ENCODE data around the gene CDH4.

The CDH4 gene

DNA sequence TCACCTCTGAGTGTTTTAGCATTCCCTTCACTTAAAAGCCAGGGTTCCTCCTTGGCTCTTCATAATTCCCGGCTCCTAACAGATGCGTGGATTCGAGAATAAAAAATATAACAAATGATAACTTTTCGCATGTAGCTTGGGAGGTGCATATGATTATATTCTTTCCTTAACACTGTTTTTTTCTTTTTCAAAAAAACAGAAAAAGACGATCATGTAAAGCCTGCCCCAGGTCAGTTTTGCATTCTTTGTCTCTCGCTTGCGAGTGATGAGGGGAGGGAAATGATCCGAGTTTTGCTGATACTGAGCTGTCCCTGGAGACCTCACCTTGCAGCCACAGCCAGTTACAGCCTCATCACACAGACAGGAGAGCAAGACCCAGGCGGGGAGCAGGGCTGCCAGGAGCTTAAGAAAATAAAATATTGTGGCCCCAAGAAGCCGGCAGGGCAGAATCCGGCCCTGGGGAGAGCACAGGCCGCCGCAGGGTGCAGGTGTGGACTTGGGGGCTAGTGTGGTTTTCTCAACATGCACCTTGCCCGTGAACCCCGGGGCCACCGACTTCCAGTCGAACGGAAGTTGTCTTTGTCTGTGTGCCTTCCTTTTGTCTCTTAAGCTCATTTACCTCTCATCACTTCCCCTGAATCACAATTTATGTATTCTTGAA lies 511.8 kb downstream of the CDH4 start:
- DNase-seq (ENCODE audit: low read depth in 2 of 2): no peak

DNA sequence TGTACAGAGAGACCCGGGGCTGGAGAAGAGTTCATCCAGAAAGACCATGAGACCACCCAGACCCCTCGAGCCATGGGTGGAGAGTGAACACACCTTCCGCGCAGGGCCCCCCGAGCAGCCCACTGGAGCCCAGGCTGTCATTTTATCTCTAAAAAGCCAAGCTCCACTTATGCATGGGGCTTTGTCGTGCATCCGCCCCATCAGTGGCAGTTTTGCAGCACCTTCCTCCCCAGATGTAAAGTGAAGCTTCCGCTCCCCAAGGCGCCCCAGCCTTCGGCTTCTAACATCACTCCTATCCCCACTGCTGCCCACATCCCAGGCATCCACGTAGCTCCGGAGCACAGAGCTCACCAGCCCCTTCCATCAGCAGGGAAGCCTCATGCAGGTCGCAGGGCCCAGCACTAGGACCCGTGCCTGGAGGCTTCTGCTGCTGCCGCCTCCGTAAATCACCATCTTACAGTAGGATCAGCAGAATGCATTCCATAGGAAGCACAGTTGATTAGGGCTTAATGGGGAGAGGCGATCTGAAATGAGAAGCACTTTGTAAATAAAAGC lies 512.5 kb downstream of the CDH4 start:
- no peak for DNase-seq (ENCODE audit: low read depth in 2 of 2)

DNA sequence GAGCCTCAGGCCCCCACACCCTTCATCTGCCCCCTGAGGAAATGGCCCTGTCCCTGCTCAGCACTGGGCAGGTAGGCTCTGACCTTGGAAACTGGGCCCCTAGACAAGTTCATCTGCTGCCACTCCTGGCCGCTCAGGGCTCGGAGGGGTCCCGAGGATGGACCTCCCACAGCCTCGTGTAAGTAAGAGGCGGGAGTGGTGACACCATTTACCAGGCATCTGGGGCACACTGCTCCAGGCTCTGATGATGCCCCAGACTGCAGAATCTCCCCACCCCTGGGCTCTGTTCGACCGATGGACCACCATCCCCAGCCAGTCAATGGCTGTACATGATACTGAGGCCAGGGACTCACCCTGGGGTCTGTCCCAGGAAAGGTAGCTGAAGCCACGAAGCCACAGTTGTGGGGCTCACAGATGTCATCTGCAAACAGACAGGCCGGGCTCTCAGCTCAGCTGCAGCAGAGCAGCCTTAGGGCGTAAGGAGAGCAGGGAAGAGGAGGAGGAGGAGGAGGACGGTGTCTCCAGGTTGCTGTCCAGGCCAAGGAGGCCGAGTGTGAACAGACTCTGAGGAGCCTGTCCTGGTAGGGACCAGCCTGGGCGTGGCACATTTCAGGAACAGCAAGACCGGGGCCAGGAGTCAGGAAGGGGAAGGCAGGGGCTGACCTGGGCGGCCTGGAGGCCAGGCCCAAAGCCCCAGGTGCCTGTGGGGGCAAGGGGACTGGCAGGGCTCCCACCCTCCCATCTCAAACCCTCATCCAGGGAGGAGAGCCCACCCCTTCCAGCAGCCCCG lies 513.2 kb downstream of the CDH4 start:
- no peak for DNase-seq (ENCODE audit: low read depth in 2 of 2)

DNA sequence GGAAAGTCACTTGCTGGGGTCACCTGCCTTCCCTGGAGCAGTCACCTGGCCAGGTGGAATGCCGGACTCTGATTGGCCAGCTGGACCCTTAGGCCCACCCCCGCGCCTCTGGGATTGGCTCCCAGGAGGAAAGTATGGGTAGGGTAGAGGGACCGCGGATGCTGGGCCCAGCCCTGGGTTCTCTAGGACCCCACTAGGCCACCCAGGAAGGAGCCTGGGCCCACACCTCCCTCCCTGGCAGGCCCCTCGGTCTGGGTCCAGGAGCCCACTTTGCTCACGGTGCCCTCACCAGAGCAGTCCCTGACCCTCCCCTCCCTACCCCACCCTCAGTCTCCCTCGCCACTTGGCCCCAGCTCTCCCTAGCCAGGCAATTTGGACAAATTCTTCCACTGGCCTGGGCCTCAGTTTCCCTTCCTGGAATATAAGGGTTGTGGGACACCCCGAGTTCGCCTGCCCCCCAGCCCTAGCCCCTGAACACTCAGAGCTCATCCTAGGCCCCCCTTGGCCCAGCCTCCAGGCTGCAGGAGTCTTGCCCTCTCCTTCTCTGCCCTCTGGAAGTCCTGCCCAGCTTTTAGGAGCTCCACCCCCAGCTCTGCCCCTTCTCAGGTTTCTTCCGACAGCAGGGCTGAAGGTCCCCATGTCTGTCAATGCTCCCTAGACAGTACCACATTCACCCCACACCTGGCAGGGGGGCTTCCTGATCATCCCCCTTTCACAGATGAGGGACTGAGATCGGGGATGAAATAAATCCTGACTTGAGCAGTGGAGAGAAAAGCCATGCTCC lies 514.0 kb downstream of the CDH4 start:
- no peak for DNase-seq (ENCODE audit: low read depth in 2 of 2)

DNA sequence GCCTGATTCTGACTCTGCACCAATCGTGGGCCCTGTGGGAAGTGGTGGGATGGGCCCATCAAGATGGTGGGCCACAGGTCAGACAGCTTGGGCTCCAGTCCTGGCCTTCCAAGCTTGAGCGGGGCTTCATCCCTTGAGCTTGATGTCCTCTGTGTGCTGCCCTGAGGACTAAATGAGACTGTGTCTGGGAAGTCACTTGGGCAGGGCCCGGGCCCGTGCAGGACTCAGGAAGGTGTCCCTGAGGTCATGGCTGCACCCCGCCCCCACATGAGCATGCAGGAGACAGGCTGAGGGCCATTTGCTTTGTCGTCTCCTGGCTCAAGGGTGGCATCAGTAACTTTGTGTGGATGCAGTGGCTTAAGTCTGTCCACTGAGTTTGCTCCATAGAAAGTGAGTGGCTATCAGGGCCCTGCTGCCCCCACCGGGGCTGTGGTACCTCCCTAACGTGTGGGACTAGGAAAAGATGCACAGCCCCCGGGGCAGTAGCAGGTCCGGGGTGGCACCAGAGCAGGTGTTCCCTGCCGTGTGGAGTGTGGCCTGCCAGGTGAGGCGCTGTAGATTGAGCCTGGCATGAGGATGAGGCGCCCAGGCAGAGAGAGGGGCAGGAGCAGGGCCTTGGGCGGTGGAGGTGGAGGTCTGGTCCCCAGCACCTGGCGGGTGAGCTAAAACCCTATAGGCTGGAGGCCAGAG lies 515.0 kb downstream of the CDH4 start:
- DNase-seq (ENCODE audit: low read depth in 2 of 2): no peak

DNA sequence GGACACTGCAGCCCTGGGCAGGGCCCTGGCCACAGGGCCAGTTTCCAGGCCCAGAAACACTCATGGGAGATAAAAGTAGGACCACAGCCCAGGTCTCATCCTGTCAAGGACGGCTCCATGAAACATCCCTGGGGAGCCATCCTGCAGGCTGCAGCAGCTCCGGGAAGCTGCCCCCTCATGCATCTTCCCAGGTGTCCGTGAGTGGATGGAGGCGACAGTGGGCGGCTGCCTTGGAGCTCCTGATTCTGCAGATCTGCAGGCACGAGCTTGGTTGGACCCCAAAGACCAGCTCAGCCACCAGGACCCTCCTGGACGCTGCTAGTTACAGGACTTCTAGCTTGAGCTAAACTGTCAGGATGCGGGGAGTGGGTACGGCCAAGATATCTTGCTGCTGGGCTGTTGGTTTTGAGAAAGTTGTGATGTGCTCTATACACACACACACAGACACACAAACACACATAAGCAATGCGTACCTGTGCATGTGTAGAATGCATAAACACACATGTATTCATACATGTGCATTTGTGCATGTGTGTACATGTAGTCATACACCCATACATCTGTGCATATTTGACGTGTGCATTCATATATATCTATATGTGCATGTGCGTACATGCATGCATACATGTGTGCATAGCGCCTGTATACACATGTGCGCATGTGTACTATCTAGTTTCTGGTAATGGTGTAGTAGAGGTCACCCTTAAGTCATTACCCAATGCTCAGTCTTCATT lies 515.9 kb downstream of the CDH4 start:
- DNase-seq (ENCODE audit: low read depth in 2 of 2): no peak

DNA sequence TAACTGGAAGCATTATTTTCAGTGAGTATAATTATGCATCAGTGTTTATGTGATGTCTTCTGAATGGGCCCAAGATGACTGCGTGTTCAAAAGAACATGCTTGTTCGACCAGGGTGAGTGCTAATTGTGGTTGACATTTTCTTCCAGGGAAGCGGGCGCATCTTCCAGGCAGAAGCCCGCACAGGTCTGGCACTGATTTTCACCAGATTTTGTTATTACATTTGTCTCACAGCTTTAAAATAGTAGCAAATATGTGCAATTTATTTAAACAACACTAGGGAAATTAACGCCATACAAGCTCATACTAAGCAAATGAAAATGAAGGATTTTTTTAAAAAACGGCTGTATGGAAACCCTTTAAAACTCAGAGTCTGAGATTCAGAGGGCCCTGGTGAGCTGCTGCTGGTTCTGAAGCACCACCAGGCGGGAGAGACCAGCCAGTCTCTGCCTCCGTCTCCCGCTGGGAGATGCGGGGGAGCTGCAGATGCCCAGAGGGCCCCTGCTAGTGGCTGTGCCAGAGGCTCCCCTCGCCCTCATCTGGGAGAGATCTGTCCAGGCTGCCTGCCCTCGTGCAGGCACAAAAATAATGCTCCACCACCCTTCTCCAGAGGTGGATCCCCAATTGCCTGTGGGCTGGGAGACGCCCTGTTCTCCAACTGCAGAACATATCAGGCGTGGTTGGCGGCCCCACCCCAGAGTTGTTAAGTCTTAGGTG lies 516.7 kb downstream of the CDH4 start:
- no peak for DNase-seq (ENCODE audit: low read depth in 2 of 2)

DNA sequence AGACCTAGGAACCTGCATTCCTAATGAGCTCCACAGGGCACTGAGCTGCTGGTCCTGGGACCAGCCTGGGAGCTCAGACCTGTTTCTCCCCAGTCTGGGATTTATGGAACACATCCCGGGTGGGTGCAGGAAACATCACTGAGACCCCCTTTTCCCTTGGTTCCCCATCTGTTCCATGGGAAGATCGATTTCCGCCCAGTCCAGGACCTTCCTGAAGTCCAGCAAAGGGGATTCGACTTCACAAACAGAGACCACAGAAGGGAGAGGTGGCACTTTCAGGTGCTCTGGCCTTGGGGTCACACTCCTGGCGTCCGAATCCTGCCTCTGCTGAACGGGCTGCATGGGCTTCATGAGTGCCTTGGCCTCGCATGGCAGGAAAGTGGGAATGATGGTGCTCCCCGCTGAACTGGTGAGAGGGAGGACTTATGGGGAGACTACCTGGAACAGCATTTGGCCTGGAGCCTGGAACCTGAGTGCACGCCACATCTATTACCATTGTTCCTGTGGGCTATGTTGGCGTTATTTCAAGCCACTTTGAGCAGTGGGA lies 517.3 kb downstream of the CDH4 start:
- DNase-seq (ENCODE audit: low read depth in 2 of 2): no peak

DNA sequence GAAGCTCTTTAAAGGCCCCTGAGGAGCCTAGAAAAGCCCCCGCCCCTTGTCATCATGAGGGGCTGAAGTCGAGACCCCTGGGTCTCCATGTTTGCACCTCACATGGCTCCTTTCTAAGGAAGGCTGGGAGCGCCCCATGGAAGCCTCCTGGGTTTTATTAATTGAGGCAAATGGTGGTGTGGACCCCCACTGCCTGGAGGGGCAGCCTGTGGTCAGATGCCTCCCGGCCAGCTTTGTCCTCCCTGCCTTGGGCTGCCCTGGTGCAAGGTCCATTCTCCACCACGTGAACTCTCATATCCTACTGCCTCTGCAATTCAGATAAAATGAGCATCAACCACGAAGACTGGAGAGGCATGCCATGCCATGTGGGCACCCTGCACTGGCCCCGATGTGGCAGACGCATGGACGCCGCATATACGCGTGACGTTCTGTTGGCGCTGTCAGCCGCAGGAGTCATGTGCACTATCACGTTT lies 518.1 kb downstream of the CDH4 start:
- no peak for DNase-seq (ENCODE audit: low read depth in 2 of 2)

DNA sequence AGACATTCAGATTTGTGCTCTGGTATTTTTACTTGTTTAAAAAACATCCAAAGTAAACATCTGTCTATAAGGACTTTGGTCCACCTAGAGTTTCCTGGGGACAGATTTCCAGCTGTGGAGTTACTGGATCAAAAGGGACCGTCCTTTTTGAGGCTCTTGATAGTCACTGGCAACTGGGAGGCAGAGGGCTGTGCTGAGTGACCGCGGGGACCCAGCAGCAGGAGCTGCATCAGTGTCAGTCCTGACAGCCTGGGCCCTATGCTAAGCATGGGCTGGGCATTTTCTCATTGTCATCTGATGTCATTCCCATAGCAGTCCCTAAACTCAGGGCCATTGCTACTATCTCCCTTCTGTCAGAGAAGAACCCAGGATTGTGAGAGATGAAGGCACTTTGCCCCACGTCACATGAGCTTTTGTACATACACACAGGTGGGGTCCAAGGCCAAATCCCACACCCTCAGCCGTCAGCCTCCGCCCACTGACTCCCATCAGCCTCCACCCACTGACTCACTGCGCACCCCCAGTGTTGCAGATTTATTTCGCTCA lies 519.8 kb downstream of the CDH4 start:
- no peak for DNase-seq (ENCODE audit: low read depth in 2 of 2)

DNA sequence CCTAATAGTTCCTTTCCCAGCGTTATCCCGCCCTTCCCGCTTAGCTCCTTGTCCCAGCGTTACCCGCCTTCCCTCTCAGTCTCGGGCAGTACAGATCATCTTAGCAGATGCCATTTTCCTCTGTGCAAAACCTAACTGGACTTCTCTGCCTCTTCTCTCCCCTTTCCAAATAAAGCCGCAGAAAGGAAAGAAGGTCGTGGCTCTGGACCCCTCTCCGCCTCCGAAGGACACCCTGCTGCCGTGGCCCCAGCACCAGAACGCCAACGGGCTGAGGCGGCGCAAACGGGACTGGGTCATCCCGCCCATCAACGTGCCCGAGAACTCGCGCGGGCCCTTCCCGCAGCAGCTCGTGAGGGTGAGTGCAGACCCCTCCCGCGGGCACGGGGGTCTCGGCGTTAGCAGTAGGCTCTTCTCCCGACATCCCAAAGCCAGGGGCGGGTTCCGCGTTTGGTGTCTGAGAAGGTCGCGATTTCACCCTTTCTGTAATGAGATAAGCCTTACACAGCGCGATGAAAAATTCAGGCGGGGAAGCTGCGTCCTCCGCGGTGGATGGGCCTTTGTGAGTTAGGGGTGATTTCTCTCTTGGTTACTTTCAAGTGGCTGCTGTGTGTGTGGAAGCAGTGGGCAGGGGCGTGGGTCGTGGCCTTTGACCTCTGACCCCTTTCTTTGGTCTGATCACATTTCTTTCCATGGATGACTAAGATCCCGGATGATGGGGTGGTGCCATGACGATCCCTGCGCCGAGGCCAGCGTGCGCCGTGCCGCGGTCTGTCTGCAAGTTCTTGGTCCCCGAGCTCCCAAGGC lies 521.0 kb downstream of the CDH4 start:
- no peak for DNase-seq (ENCODE audit: low read depth in 2 of 2)

DNA sequence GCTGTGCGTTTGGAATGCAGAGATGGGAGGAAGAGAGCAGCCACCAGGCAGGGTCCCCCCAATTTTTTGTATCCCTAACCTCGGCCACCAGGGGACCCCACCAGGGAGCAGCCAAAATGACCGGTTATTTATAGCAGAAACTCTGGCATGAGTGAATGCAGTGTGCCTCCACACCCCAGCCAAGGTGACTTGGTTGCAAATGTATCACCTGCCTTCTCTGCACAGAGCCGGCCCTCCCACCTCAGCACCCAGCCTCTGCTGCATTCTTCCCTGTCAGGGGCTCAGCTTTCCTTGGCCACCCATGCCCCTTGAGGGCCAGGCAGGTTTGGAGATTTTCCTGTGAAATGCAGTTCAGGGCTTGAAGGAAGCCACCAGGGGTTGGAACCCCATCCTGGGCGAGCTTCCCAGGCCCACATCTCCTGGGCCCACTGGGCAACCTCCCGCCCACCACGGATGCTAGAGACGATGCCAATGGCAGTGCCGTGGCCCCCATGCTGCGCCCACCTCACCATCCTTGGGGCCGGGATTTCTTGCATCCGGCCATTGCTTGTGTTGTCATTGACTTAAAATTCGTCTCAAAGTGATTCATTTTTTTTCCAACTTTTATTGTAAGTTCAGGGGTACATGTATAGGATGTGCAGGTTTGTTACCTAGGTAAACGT lies 522.0 kb downstream of the CDH4 start:
- DNase-seq (ENCODE audit: low read depth in 2 of 2): no peak

DNA sequence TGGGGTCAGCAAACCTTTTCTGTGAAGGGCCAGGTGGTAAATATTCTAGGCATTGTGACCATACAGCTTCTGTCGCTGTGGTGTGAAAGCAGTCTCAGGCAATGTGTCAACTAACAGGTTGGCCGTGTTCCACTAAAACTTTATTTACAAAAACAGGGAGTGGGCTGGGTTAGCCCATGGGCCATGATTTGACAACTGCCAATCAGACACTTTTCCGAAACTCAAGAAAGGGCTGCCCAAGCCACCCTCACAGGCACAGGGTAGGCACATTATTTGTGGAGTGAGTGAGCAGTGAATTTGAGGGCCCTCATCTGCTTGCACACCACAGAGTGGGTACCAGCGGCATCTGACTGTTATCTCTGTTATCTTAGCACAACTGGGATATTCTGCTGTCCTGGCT lies 523.4 kb downstream of the CDH4 start:
- DNase-seq (ENCODE audit: low read depth in 2 of 2): no peak

DNA sequence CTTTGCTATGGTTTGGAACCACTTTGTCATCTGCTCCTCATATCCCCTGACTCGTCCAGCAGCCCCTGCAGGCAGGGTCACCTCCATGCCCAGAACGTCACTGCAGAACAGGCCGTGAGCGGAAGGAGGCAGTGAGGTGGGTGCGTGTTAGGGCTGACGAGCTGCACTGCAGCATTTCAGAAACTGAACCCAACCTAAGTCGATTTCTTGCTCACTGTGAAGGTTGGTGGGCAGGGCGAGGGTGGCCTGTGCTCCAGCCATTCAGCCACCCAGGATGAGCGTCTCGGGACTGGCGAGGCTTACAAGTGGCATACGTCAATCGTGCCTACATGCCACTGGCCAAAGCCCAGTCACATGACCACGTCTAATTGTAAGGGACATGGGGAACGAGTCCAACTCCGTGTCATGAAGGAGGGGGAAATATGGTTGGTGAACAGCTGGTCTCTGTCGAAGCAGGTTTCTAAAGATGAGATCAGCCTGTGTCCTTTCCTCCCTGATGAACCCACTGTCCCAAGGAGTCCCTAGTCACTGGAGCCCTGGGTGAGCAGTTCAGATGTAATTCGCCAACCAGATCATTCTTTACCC lies 524.5 kb downstream of the CDH4 start:
- DNase-seq (ENCODE audit: low read depth in 2 of 2): no peak

DNA sequence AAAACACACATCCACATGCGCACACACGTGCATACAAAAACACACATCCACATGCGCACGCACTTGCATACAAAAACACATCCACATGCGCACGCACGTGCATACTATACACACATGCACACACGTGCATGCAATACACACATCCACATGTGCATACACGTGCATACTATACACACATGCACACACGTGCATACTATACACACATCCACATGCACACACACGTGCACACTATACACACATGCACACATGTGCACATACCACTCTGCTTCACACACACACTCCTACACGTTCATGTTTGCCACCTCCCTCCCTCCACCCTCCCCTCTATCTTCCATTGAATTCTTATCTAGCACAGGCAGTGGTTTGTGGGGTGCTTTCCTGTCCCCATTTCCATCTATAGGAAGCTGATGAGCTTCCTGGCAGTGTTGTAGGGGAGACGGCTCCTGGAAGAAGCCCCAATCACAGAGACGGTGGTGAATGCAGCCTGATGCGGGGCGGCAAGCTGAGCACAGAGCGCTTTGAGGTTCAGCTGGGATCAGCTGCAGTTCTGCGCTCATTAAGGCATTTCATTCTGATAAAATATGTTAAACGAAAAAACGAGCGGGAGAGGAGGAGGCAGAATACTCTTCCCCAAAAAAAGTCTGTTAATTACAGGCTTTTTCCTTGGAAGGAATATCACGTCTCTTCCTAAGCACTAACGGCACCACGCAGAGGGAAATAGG lies 525.9 kb downstream of the CDH4 start:
- DNase-seq (ENCODE audit: low read depth in 2 of 2): no peak

DNA sequence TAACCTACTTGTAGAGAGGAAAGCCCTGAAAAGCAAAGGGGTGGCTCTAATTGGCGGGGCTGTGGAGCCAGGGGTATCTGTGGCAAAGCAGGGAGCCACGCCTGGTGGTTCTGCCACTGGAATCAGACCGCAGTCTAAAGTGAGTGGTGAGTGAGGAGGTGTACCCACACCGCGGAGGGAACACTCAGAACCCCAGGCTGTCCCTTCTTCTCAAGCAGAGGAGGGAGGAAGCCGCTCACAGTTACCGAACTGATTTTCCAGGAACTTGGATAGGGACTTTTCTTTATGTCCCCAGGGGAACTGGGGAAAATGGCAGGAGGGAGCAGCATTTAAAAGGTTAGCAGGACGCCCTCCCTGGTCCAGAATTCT lies 526.4 kb downstream of the CDH4 start:
- DNase-seq (ENCODE audit: low read depth in 2 of 2): no peak

DNA sequence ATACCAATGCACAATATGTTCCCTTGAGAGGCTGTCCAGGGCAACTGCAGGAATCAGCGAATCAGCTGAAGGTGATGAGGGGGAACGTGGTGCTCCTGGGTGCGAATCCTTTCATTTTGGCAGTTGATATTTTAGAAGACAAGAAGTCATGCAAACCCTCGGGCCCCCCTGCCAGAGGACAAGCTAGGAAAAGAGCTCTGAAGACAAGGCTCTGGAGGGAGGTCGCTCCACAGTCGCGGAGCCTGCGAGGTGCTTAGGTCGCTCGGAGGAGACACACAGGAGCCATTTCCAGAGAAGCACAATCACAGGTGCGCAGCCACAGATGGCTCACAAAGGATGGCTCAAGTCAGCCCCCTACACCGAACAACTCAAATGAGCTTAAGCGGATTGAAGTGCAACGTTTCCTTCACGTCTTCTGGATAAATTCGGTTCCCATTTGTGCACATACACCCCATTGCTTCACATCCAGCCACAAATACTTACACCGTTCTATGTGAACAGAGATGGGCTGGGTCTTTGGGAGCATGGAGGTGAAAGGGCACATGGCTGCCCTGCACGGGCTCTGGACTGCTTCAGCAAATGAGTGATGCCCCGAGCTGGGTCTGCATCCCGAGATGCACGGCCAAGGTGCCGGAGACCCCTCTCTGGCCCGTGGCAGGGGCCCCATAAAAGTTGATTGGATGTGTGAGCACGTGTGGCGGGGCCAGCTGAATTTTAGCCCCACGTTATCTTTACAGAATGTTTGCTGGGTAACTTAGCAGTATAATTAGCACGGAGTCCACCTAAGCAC lies 527.3 kb downstream of the CDH4 start:
- no peak for DNase-seq (ENCODE audit: low read depth in 2 of 2)

Measured in stimulated activated CD4-positive, alpha-beta T cell treated with anti-CD3 and anti-CD28 coated beads, Interleukin-4, amount 100 ng/mL, for 48 hours (primary cell).